HEK293T (cell line): ENCODE measurements around the gene SLC2A4.
"Not testable (repeated sequence)": the region's sequence is repeated elsewhere in the genome, so short reads cannot be mapped to it uniquely, and the experiment has no call there.

Experiments used
- CTCF ChIA-PET: fragments of 350-600 bp; formaldehyde crosslinking; extraction: SDS; loops from one replicate; lab custom pipeline; 2021; ENCODE audit warnings: antibody characterized with exemption, inconsistent platforms; lab: Yijun Ruan, JAX
- POLR2A ChIA-PET: fragments of 350-600 bp; formaldehyde crosslinking; extraction: SDS; loops from one replicate; lab custom pipeline; 2020; ENCODE audit warnings: antibody characterized with exemption, inconsistent platforms; lab: Yijun Ruan, JAX
- DNase-seq: peaks from one replicate; pipeline ENCODE4 v3.0.0; 2012; ENCODE audit warnings: mixed read lengths; ENCODE audit errors: extremely low spot score
- ARNT ChIP-seq: fragments of 450-650 bp; IDR thresholded peaks from 2 replicates; pipeline ENCODE4 v1.6.1; 2017; ENCODE audit warnings: mild to moderate bottlenecking
- BHLHE40 ChIP-seq: fragments of 450-650 bp; IDR thresholded peaks from 2 replicates; pipeline ENCODE4 v1.6.1; 2016; ENCODE audit warnings: mild to moderate bottlenecking, moderate library complexity, borderline replicate concordance
- CTBP1 ChIP-seq: fragments of 450-650 bp; IDR thresholded peaks from 2 replicates; pipeline ENCODE4 v1.6.1; 2016; ENCODE audit warnings: borderline replicate concordance
- ELF4 ChIP-seq: fragments of 450-650 bp; IDR thresholded peaks from 2 replicates; pipeline ENCODE4 v1.6.1; 2017; ENCODE audit warnings: antibody characterized with exemption
- FOXA1 ChIP-seq: fragments of 450-650 bp; IDR thresholded peaks from 2 replicates; pipeline ENCODE4 v1.6.1; 2016; ENCODE audit warnings: mild to moderate bottlenecking
- FOXK2 ChIP-seq: fragments of 450-650 bp; IDR thresholded peaks from 2 replicates; pipeline ENCODE4 v1.6.1; 2016; ENCODE audit warnings: mild to moderate bottlenecking
- FOXM1 ChIP-seq: fragments of 450-650 bp; IDR thresholded peaks from 2 replicates; pipeline ENCODE4 v1.6.1; 2017; ENCODE audit warnings: mild to moderate bottlenecking, borderline replicate concordance
- HDGF ChIP-seq: fragments of 450-650 bp; IDR thresholded peaks from 2 replicates; pipeline ENCODE4 v1.6.1; 2017; ENCODE audit warnings: antibody characterized with exemption, borderline replicate concordance
- L3MBTL2 ChIP-seq: fragments of 450-650 bp; conservative IDR thresholded peaks from 2 replicates; pipeline ENCODE4 v1.6.1; 2016; ENCODE audit warnings: mild to moderate bottlenecking
- LEF1 ChIP-seq: fragments of 450-650 bp; IDR thresholded peaks from 2 replicates; pipeline ENCODE4 v1.6.1; 2017; ENCODE audit warnings: mild to moderate bottlenecking, borderline replicate concordance
- NFRKB ChIP-seq: fragments of 450-650 bp; IDR thresholded peaks from 2 replicates; pipeline ENCODE4 v1.6.1; 2016; ENCODE audit warnings: mild to moderate bottlenecking, moderate library complexity
- SP1 ChIP-seq: fragments of 450-650 bp; IDR thresholded peaks from 2 replicates; pipeline ENCODE4 v1.6.1; 2017
- SUZ12 ChIP-seq: fragments of 450-650 bp; IDR thresholded peaks from 2 replicates; pipeline ENCODE4 v1.6.1; 2016; ENCODE audit warnings: mild to moderate bottlenecking
- TARDBP ChIP-seq: fragments of 450-650 bp; IDR thresholded peaks from 2 replicates; pipeline ENCODE4 v1.6.1; 2016
- ZNF384 ChIP-seq: fragments of 450-650 bp; IDR thresholded peaks from 2 replicates; pipeline ENCODE4 v1.6.1; 2016
- TF ChIP-seq, protein P1 (sequence below): fragments of 450-650 bp; IDR thresholded peaks from 2 replicates; pipeline ENCODE4 v1.6.1; 2016

The SLC2A4 gene

DNA sequence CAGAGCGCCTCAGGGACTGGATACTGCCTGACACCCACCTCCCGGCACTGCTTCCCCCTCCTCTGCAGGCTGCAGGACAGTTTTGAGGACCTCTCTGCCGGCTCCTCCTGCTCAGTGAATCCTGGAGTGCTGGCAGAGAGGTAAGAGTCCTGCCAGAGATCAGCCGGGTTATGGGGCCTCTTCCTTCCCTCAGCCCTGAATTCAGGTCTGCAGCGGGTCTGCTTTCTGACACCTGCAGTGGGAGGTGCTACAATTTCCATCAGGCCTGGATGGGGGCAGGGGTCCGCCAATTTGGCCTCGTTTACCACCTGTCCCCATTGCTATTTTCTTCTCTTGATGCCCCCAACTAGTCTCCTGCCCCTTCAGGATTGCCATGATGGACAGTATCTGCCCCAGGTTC is 50.6 kb downstream of the SLC2A4 start:
- DNase-seq, result no peak
- ChIA-PET POLR2A (interaction anchor here (0.6 kb wide), 1 partner anchor 579 kb away, joined by 3 read pairs; no protein-coding TSS in a partner anchor), CTCF (no interaction called here)
- no peak for TF ChIP-seq L3MBTL2
- TF ChIP-seq LEF1, result no peak
- TF ChIP-seq, protein P1, sequence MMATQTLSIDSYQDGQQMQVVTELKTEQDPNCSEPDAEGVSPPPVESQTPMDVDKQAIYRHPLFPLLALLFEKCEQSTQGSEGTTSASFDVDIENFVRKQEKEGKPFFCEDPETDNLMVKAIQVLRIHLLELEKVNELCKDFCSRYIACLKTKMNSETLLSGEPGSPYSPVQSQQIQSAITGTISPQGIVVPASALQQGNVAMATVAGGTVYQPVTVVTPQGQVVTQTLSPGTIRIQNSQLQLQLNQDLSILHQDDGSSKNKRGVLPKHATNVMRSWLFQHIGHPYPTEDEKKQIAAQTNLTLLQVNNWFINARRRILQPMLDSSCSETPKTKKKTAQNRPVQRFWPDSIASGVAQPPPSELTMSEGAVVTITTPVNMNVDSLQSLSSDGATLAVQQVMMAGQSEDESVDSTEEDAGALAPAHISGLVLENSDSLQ, result no peak
- TF ChIP-seq FOXA1, result no peak
- TF ChIP-seq CTBP1, result no peak
- no peak for TF ChIP-seq FOXM1
- no peak for TF ChIP-seq NFRKB

DNA sequence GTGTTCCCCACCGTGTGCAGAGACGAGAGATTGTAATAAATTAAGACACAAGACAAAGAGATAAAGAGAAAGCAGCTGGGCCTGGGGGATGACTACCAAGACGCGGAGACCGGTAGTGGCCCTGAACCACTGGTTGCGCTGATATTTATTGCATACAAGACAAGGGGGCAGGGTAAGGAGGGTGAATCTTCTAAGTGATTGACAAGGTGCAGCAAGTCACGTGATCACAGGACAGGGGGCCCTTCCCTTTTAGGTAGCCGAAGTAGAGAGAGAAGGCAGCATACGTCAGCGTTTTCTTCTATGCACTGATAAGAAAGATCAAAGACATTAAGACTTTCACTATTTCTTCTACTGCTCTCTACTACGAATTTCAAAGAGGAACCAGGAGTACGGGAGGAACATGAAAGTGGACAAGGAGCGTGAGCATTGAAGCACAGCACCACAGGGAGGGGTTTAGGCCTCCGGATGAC is 51.1 kb downstream of the SLC2A4 start:
- DNase-seq, CTCF ChIA-PET: not testable (repeated sequence)
- POLR2A ChIA-PET, result interaction anchor here (0.6 kb wide), 1 partner anchor 579 kb away, joined by 3 read pairs; no protein-coding TSS in a partner anchor

DNA sequence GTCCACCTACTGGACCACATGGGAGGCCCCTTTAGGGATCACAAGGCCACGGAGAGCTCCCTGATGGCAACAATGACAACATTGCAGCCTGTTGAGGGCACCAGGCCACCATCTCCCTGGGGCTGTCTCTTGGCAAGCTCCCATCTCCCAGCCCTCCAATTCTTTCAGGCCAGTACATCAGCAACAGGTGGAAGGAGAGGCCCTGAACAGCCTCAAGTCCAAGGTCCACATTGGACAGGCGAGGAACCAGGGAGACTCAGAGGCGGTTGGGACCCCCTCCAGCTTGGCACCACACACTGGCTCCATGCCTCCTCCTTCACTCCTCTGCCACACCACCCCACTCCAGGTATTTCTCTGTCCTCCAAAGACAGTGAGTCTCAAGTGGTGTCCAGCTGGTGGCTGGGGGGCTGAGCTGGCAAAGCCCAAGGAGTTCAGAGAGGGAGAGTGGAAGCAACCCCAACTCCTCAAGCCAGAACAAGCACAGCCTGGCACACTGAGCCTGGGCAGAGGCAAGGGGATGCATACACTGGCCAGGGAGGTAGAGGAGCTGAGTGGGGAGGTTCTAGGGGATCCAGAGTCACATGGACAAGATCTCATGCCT is 53.5 kb downstream of the SLC2A4 start:
- POLR2A ChIA-PET, result no interaction called here
- no peak for DNase-seq
- TF ChIP-seq SUZ12 (no peak), FOXK2 (no peak), FOXM1 (no peak), SP1 (no peak), ELF4 (no peak), ZNF384 (no peak), BHLHE40 (no peak)
- TF ChIP-seq, protein P1, result no peak
- CTCF ChIA-PET, result no interaction called here

DNA sequence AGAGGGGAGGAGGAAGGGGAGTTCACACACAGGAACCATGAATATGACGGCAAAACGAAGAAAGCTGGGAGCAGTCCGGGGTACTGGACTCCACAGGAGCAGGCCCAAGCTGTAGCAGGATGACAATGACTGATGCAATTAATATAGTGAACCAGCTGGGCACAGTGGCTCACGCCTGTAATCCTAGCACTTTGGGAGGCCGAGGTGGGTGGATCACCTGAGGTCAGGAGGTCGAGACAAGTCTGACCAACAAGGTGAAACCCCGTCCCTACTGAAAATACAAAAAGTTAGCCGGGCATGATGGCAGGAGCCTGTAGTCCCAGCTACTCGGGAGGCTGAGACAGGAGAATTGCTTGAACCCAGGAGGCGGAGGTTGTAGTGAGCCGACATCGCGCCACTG is 54.2 kb downstream of the SLC2A4 start:
- CTCF ChIA-PET, DNase-seq, POLR2A ChIA-PET: not testable (repeated sequence)

DNA sequence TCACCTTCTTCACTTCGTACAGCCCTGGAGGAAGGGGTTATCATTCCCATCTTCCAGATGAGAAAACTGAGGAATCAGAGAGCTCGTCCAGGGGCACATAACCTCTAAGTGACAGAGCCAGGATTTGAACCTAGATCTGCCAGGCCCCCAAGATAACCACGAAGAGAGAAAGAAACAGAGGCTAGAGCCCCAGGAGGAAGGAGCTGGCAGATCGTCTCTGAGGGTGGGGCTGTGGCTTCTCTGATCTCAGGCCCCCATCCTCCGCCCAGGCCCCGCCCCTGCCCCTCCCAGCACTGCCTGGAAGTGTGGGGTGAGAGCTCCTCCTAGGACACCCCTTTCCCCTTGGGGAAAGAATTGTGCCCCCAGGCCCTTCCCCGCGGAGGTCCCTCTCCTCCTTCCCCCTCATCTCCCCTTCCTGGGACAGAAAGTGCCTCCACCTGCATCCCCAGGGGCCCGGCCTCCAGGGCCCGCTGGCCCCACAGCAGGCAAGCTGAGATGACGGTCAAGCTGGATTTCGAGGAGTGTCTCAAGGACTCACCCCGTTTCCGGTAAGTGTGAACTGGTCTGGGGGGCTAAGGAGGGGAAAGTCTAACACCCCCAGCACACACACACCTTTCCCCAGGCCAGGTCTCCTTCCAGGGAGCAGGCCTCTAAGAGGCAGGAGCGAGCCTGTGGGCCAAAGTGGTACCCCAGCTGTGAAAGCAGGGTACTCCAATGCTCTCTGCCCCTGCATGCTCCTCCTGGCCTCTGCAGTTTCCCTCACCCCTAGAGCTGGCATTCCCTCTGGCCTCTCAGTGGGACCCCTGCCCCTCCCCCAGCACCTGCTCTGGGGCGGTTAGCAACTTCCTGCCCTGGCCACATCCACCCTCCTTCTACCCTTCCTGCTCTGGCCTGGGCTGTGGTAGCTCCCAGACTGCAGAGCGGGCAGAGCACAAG is 55.0 kb downstream of the SLC2A4 start, which contains the start of gene ACAP1:
Gene ACAP1 (plus strand): TSS at position 290 of the 936 bp plus-strand sequence. CDS start 206 bp downstream, at position 496.
- ChIA-PET CTCF (no interaction called here), POLR2A (no interaction called here)
- no peak for TF ChIP-seq LEF1
- TF ChIP-seq L3MBTL2, result no peak
- TF ChIP-seq ZNF384, result no peak
- TF ChIP-seq SP1, result no peak
- TF ChIP-seq FOXA1, result no peak
- no peak for TF ChIP-seq FOXK2
- TF ChIP-seq ELF4, result no peak
- TF ChIP-seq TARDBP, result no peak
- no peak for TF ChIP-seq CTBP1
- TF ChIP-seq SUZ12, result no peak
- TF ChIP-seq HDGF, result no peak
- TF ChIP-seq ARNT, result no peak
- TF ChIP-seq BHLHE40, result no peak
- no peak for TF ChIP-seq FOXM1
- TF ChIP-seq, protein P1, result no peak
- no peak for TF ChIP-seq NFRKB
- DNase-seq, result no peak

DNA sequence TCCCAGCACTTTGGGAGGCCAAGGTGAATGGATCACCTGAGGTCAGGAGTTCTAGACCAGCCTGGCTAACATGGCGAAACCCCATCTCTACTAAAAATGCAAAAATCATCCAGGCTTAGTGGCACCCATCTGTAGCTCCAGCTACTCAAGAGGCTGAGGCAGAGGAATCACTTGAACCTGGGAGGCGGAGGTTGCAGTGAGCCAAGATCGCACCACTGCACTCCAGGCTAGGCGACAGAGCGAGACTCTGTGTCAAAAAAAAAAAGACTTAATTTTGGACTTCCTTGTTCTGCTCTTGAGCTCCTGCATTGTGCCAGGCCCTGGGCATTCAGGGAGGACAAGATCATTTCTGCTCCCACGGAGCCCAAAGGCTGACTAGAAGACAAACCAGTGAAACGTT is 56.1 kb downstream of the SLC2A4 start:
- DNase-seq, CTCF ChIA-PET: not testable (repeated sequence)
- POLR2A ChIA-PET, result interaction anchor here (1.0 to 1.1 kb wide), 2 partner anchors 13 to 24 kb away, joined by 5 to 6 read pairs; no protein-coding TSS in a partner anchor
